HG03558 (cell line): ENCODE results near the gene MYO7B.

Experiments used
- ATAC-seq: cut with Tn5 transposase; IDR thresholded peaks from one replicate; pipeline ENCODE4 v1.9.1; 2021; ENCODE audit warnings: moderate number of reproducible peaks; ENCODE audit not compliant: unreplicated experiment; ENCODE audit errors: extremely low read depth

The MYO7B gene

GRCh38 chr2:127655209-127656073 is 120.0 kb downstream of the MYO7B start:
- no peak for ATAC-seq

- ATAC-seq: no peak
These were observed 121.2 kb downstream of the MYO7B start for GRCh38 chr2:127656569-127657231.

- no peak for ATAC-seq
These were observed 121.7 kb downstream of the MYO7B start for GRCh38 chr2:127657232-127657595.

- ATAC-seq: no peak
These were observed 122.7 kb downstream of the MYO7B start for GRCh38 chr2:127658146-127658545.

GRCh38 chr2:127658641-127659407 is 123.3 kb downstream of the MYO7B start:
- ATAC-seq: no peak

DNA sequence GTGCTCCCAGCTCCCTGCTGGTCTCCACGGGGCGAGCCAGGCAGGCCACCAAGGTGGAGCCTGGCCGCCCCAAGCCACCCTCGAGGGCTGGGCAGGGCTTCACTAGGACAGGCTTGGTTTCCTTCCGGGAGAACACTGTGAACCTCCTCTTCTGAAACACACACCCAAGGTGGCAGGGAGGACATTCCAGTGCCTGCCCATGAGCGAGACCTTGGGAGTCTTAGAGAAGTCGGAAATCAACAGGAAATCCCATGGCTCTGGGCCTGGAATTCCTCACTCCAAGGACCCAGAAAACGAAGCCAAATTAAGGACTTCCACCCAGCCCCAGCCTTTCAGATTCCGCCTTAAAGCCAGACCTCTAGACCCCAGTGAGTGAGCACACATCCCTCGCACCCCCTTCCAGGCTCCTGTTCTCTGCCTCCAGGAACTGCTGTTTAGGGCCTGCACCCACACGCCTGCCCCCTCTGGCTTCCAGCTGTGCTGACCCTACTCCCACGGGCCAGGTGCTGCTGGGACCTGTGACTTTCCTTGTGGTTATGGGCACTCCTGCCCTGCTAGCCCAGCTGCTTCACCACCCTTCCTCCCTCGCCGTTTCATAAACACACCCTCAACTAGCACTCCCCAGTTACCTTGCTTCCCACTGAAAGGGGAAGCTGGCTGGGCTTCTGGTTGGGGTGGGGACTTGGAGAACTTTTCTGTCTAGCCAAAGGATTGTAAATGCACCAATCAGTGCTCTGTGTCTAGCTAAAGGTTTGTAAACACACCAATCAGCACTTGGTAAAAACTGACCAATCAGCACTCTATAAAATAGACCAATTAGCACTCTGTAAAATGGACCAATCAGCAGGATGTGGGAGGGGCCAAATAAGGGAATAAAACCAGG is 124.2 kb downstream of the MYO7B start:
- no peak for ATAC-seq

DNA sequence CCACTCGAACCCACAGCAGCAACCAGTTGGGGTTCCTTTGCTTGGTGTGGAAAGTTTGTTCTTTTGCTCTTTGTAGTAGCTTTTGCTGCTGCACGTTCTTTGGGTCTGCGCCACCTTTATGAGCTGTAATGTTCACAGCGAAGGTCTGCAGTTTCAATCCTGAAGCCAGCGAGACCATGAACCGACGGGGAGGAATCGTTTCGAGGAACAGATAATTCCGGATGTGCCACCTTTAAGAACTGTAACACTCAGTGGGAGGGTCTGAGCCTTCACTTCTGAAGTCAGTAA is 124.8 kb downstream of the MYO7B start:
- no peak for ATAC-seq

DNA sequence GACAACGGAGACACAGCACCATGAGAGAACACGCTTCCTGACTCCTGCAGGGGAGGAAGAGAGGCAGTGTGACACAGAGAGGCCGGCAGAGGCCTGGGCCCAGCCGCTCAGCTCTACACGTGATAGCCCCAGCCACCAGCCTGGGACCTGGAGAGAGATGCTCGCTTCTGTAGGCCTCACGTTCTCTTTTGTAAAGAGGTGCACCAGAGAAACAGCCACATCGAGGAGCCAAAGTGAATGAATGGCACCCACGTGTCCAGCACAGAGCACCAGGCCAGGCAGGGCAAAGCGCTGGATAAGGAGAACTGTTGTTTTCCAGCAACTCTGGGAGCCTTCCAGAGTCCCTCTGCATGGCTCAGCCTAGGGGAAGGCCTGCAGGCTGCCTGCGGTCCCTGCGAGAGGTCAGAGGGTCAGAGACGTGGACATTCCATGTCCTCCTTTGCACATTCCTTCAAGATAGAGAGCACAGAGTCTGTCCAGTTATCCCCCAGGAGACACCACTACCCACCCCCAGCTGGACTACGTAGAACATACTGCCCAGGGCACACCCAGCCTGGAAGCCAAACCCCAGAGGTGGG is 125.7 kb downstream of the MYO7B start:
- ATAC-seq: no peak

DNA sequence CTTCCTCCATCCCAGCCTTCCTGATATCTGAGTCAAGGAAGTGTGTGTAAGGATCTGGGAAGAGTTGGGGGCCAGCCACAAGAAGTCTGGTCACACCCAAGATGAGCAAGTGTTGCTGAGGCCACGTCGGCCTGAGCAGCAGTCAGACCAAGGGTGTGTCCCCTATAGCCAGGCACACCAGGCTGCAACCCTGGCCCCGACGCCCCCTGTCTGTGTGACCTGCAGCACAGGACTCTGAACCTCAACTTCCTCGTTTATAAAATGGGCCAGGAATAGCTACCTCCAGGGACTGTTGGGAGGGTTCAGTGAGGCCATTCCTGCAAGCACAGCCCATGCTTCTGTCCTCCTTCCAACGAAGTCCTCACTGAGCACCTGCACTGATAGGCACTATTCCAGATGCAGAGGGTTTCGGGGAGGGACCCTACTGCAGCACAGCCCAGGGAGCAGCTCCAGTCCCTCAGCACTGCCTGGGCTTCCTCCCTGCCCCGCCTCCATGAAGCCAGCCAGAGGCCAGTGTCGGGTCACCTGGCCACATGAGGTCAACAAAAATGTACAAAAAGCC is 126.5 kb downstream of the MYO7B start:
- no peak for ATAC-seq

DNA sequence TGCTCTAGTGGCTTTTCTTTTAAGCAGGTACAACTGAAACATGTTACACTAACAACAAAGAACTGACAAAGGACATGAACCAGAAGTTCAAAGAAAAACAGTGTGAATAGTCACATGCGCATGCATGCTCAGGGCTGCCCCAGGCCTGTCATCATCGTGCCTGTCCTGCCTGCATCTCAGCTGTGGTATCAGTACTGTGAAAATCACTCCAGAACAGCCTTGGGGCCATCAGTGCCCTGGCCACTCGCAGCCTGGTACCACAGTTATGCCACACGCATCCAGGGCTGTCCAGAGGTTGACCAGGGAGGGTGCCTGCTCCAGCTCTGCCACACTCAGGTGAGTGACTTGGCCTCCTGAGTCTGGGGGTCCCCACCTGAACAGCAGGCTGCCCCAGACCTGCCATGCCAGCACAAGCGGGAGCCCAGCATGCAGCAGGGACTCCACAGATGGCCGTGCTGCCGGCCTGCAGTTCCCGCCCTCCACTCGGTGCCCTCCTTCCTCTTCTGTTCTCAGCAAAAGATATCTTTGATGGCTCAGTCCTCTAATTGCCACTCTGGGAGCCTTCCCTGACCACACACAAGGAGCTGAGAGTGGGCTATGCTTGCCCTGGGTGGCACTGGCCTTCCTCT is 127.6 kb downstream of the MYO7B start:
- ATAC-seq: no peak

- no peak for ATAC-seq
These were observed 128.1 kb downstream of the MYO7B start for GRCh38 chr2:127663566-127664064.

DNA sequence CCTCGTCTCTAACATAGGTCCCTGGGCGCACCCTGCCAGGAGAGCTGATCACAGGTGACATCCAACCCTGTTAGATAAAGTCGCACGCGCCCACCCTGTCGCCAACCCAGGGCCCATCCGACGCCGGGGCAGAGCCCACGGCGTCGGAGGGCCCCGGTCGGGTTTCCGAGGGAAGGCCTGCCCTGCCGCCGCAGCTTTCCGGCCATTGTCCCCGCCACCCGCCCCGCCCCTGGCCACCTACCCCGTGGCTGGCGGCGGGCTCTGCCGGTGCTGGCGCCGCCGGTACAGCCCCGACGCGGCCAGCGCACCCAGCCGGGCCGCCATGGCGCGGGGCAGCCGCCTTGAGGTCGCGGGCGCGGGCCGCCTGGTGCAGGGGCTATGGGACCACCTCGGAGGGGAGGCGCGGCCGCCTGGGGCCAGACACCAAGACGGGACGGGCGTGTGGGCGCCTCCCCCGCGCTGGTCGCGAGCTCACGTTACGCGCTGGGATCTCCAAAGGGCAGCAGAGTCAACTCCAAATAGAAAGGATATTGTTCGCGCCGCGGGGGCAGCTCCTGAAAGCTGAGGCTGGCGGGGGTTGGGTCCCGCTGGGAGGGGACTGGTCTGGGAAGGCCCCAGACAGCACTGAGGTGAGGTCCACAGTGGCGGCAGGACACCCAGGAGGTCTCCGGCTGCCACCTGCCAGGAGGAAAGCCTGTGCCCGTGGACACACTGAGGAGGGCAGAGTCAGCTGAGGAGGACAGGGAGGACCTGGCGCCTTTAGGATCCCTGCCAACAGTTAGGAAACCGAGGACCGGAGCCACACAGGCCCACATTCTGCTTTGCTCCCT is 128.8 kb downstream of the MYO7B start:
- ATAC-seq: no peak

DNA sequence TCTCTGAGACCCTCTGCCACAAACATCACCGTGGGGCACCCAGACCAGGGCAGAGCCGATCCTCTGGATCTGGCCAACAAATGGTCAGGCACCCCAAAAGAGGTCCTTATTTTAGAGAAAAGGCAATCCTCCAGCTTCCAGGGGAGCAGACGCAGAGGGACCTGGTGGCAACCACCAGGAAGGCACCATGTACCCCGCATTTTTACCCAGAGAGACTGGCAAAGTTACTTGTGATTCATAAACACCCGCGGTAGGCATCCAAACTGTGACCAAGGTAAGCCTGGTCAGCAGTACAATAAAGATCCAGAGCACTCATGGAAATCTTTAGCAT is 129.4 kb downstream of the MYO7B start:
- no peak for ATAC-seq

DNA sequence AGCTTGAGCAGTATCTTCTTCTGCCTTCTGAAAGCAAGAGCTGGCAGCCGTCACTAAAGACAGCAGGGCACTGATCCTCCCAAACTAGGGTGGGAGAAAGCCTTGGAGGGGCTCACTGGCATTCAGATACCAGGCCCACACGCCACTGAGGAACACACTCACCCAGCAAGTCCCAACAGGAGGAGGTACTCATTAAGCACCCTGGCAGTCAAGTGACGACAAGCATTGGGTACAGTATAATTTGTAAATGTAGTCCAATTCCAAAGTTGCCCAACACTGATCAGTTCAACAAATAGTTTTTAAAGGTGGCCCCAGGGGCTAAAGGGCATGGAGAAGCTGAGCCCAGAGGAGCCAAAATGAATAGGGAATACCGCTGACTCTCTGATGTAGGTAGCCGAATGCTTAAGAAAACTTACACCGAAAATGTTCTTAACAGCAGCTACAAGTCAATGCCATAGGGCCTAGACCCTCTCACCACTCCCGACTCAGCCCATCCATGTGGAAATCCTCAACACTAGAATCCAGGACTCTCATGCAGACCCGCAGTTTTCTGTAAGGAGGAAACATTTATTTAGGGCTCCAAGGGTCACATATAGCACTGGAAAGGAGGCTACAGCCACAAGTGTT is 129.9 kb downstream of the MYO7B start:
- ATAC-seq: no peak

DNA sequence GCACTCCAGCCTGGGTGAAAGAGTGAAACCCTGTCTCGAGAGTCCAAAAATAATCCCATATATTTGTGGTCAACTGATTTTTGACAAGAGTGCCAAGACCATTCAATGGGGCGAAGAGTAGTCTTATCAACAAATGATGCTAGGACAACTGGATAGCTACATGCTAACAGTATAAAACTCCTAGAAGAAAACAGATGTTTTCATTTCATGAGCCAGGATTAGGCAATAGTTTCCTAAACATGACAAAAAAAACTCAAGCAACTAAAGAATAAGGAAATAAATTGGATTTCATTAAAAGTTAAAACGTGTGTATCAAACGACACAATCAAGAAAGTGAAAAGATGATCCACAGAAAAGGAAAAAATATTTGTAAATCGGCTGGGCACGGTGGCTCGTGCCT is 133.6 kb downstream of the MYO7B start:
- no peak for ATAC-seq

DNA sequence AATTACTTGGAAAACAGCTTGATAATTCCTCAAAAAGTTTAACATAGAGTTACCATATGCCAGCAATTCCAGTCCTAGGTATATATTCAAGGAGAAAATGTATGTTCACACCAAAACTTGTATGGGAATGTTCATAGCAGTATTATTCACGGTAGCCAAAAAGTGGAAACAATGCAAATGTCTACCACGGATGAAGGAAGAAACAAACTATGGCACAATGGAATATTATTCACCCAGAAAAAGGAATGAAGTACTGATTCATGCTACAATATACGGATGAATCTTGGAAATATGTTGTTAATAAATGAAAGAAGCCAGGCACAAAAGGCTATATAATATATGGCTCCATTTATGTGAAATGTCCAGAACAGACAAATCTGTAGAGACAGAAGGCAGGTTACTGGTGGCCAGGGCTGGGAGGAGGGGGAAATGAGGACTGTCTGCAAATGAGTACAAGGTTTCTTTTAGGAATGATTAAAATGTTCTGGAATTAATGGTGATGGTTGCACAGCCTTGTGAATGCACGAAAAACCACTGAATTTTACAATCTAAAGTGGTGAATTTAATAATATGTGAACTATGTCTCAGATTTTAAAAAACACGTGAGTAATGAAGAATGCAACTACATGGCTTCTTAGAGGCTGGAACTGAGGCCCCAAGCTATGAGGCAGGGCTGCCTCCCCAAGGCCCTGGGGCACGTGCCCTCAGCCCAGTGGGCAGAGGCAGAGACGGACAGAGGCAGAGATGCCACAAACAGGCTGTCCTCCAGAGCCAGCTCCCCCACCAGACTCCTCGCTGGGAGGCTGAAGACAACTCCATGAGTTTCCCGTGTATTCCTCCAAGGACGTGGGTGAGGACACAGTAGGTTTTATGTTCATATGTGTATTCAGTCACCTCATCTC is 134.8 kb downstream of the MYO7B start:
- no peak for ATAC-seq

GRCh38 chr2:127670957-127671290 is 135.4 kb downstream of the MYO7B start:
- ATAC-seq: no peak
